Liver (tissue), 3 donors: Measurements from ENCODE around the gene PDE3A.

Source experiments
- FOXA2 ChIP-seq: IDR thresholded peaks from 2 replicates; pipeline ENCODE4 v1.6.1; 2016; ENCODE audit warnings: antibody characterized with exemption
- GABPA ChIP-seq, 2 donors: IDR thresholded peaks in 1 of 2; conservative IDR thresholded peaks in 1 of 2; 2 replicates each; pipeline ENCODE4 v1.6.1; 2016; ENCODE audit warnings: antibody characterized with exemption in 2 of 2, mild to moderate bottlenecking in 1 of 2, moderate library complexity in 1 of 2
- HNF4G ChIP-seq: IDR thresholded peaks from 2 replicates; pipeline ENCODE4 v1.6.1; 2016; ENCODE audit warnings: antibody characterized with exemption
- RAD21 ChIP-seq, 2 donors: IDR thresholded peaks; 2 replicates each; pipeline ENCODE4 v1.6.1; 2016; ENCODE audit warnings: antibody characterized with exemption in 2 of 2, mild to moderate bottlenecking in 2 of 2
- SP1 ChIP-seq: IDR thresholded peaks from 2 replicates; pipeline ENCODE4 v1.6.1; 2018; ENCODE audit warnings: antibody characterized with exemption, mild to moderate bottlenecking
- TAF1 ChIP-seq: conservative IDR thresholded peaks from 2 replicates; pipeline ENCODE4 v1.6.1; 2016; ENCODE audit warnings: antibody characterized with exemption, mild to moderate bottlenecking
- YY1 ChIP-seq: IDR thresholded peaks from 2 replicates; pipeline ENCODE4 v1.6.1; 2016; ENCODE audit warnings: antibody characterized with exemption, mild to moderate bottlenecking
- TF ChIP-seq, protein P1 (sequence below): fragments of 150-350 bp; IDR thresholded peaks from 2 replicates; pipeline ENCODE4 v1.5.1; 2017; ENCODE audit warnings: improper control_type of control experiment, low read depth, low read length; ENCODE audit not compliant: missing input control
- TF ChIP-seq, protein P2 (sequence below): IDR thresholded peaks from 2 replicates; pipeline ENCODE4 v1.6.1; 2016; ENCODE audit warnings: antibody characterized with exemption
- TF ChIP-seq, protein P3 (sequence below): IDR thresholded peaks from 2 replicates; pipeline ENCODE4 v1.6.1; 2016; ENCODE audit warnings: antibody characterized with exemption, mild to moderate bottlenecking
- TF ChIP-seq, protein P4 (sequence below): IDR thresholded peaks from 2 replicates; pipeline ENCODE4 v1.6.1; 2016; ENCODE audit warnings: antibody characterized with exemption
- donor health status: healthy.
- donor health status: healthy.

DNA sequence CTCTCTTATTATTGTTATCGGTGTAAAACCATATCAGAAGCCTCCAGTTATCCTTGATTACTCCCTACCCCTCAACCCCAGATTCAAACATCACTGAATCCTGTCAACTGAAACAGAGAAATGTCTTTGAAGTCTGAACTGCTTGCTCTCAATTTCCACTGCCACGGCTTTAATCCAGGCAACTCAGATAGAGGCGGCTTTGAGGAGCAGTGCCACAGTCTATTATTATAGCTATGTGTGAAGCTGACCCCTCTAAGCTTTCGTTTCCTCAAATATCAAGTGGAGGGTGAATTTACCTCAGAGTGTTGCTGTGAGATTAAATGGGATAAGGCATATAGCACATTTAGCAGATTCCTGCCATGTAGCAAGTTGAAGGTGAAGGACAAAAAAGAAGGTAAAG is 49.0 kb upstream of the PDE3A start:
- TF ChIP-seq, protein P1, sequence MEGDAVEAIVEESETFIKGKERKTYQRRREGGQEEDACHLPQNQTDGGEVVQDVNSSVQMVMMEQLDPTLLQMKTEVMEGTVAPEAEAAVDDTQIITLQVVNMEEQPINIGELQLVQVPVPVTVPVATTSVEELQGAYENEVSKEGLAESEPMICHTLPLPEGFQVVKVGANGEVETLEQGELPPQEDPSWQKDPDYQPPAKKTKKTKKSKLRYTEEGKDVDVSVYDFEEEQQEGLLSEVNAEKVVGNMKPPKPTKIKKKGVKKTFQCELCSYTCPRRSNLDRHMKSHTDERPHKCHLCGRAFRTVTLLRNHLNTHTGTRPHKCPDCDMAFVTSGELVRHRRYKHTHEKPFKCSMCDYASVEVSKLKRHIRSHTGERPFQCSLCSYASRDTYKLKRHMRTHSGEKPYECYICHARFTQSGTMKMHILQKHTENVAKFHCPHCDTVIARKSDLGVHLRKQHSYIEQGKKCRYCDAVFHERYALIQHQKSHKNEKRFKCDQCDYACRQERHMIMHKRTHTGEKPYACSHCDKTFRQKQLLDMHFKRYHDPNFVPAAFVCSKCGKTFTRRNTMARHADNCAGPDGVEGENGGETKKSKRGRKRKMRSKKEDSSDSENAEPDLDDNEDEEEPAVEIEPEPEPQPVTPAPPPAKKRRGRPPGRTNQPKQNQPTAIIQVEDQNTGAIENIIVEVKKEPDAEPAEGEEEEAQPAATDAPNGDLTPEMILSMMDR: no peak
- TF ChIP-seq GABPA (IDR thresholded peaks at IDR 0.05 in 1 of 2, conservative IDR thresholded peaks at IDR 0.05 in 1 of 2) (no peak), HNF4G (no peak), TAF1 (no peak), YY1 (no peak), FOXA2 (no peak), RAD21 (IDR thresholded peaks at IDR 0.05) (no peak), SP1 (no peak)
- TF ChIP-seq, protein P2, sequence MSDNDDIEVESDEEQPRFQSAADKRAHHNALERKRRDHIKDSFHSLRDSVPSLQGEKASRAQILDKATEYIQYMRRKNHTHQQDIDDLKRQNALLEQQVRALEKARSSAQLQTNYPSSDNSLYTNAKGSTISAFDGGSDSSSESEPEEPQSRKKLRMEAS: no peak
- TF ChIP-seq, protein P3, sequence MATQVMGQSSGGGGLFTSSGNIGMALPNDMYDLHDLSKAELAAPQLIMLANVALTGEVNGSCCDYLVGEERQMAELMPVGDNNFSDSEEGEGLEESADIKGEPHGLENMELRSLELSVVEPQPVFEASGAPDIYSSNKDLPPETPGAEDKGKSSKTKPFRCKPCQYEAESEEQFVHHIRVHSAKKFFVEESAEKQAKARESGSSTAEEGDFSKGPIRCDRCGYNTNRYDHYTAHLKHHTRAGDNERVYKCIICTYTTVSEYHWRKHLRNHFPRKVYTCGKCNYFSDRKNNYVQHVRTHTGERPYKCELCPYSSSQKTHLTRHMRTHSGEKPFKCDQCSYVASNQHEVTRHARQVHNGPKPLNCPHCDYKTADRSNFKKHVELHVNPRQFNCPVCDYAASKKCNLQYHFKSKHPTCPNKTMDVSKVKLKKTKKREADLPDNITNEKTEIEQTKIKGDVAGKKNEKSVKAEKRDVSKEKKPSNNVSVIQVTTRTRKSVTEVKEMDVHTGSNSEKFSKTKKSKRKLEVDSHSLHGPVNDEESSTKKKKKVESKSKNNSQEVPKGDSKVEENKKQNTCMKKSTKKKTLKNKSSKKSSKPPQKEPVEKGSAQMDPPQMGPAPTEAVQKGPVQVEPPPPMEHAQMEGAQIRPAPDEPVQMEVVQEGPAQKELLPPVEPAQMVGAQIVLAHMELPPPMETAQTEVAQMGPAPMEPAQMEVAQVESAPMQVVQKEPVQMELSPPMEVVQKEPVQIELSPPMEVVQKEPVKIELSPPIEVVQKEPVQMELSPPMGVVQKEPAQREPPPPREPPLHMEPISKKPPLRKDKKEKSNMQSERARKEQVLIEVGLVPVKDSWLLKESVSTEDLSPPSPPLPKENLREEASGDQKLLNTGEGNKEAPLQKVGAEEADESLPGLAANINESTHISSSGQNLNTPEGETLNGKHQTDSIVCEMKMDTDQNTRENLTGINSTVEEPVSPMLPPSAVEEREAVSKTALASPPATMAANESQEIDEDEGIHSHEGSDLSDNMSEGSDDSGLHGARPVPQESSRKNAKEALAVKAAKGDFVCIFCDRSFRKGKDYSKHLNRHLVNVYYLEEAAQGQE: no peak
- TF ChIP-seq, protein P4, sequence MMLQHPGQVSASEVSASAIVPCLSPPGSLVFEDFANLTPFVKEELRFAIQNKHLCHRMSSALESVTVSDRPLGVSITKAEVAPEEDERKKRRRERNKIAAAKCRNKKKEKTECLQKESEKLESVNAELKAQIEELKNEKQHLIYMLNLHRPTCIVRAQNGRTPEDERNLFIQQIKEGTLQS: no peak
